ENCODE measurements around the gene VPS37C.

VPS37C gene

GRCh38 chr11:61121917-61122316, 39.3 kb downstream of the VPS37C start:
- Histone ChIP-seq H3K4me3 (ENCODE audit: severe bottlenecking) (no peak overlapping the region), H3K36me3 (ENCODE audit: low read depth) (no peaks in the 10 kb centered on the region), H3K9me3 (ENCODE audit: severe bottlenecking) (no peaks in the 10 kb centered on the region), H3K27ac (ENCODE audit: poor library complexity, severe bottlenecking) (no peak overlapping the region), H3K27me3 (ENCODE audit: insufficient read depth, poor library complexity, severe bottlenecking) (no peaks in the 10 kb centered on the region), H3K4me1 (ENCODE audit: insufficient read depth, poor library complexity, severe bottlenecking) (no peaks in the 10 kb centered on the region)
- TF ChIP-seq CTCF (IDR thresholded peaks at IDR 0.05; ENCODE audit: poor library complexity, severe bottlenecking), result no peak
- ATAC-seq (ENCODE audit: low read depth), result no peak
- DNase-seq (ENCODE audit: low spot score), result no peak

- no peak overlapping the region for H3K4me3 ChIP-seq (ENCODE audit: severe bottlenecking)
- H3K27me3 ChIP-seq (ENCODE audit: insufficient read depth, poor library complexity, severe bottlenecking), result no peaks in the 10 kb centered on the region
- no peaks in the 10 kb centered on the region for H3K36me3 ChIP-seq (ENCODE audit: low read depth)
- no peaks in the 10 kb centered on the region for H3K9me3 ChIP-seq (ENCODE audit: severe bottlenecking)
- TF ChIP-seq CTCF (IDR thresholded peaks at IDR 0.05; ENCODE audit: poor library complexity, severe bottlenecking), result no peak
- H3K4me1 ChIP-seq (ENCODE audit: insufficient read depth, poor library complexity, severe bottlenecking), result no peaks in the 10 kb centered on the region
- DNase-seq (ENCODE audit: low spot score), result peak; percentile 31
- no peak for ATAC-seq (ENCODE audit: low read depth)
- no peak overlapping the region for H3K27ac ChIP-seq (ENCODE audit: poor library complexity, severe bottlenecking)
These were observed 39.9 kb downstream of the VPS37C start for GRCh38 chr11:61121192-61121831.

GRCh38 chr11:61120706-61121191, 40.5 kb downstream of the VPS37C start:
- H3K36me3 ChIP-seq (ENCODE audit: low read depth), result no peaks in the 10 kb centered on the region
- no peaks in the 10 kb centered on the region for H3K27me3 ChIP-seq (ENCODE audit: insufficient read depth, poor library complexity, severe bottlenecking)
- DNase-seq (ENCODE audit: low spot score) (peak; percentile 15), ATAC-seq (ENCODE audit: low read depth) (no peak; the same call in 2 of the 3 replicates)
- TF ChIP-seq CTCF (IDR thresholded peaks at IDR 0.05; ENCODE audit: poor library complexity, severe bottlenecking), result no peak
- no peak overlapping the region for H3K27ac ChIP-seq (ENCODE audit: poor library complexity, severe bottlenecking)
- H3K9me3 ChIP-seq (ENCODE audit: severe bottlenecking), result no peaks in the 10 kb centered on the region
- H3K4me3 ChIP-seq (ENCODE audit: severe bottlenecking), result no peak overlapping the region
- no peaks in the 10 kb centered on the region for H3K4me1 ChIP-seq (ENCODE audit: insufficient read depth, poor library complexity, severe bottlenecking)

GRCh38 chr11:61120099-61120705, 41.0 kb downstream of the VPS37C start:
- H3K27me3 ChIP-seq (ENCODE audit: insufficient read depth, poor library complexity, severe bottlenecking), result no peaks in the 10 kb centered on the region
- no peak for TF ChIP-seq CTCF (IDR thresholded peaks at IDR 0.05; ENCODE audit: poor library complexity, severe bottlenecking)
- DNase-seq (ENCODE audit: low spot score) (peak; percentile 8), ATAC-seq (ENCODE audit: low read depth) (no peak)
- H3K36me3 ChIP-seq (ENCODE audit: low read depth), result no peaks in the 10 kb centered on the region
- no peak overlapping the region for H3K4me3 ChIP-seq (ENCODE audit: severe bottlenecking)
- H3K9me3 ChIP-seq (ENCODE audit: severe bottlenecking), result no peaks in the 10 kb centered on the region
- no peaks in the 10 kb centered on the region for H3K4me1 ChIP-seq (ENCODE audit: insufficient read depth, poor library complexity, severe bottlenecking)
- no peak overlapping the region for H3K27ac ChIP-seq (ENCODE audit: poor library complexity, severe bottlenecking)

- no peak overlapping the region for H3K4me3 ChIP-seq (ENCODE audit: severe bottlenecking)
These were observed 41.7 kb downstream of the VPS37C start for GRCh38 chr11:61119571-61119970.

More at GRCh38 chr11:61119571-61119970, 41.7 kb downstream of the VPS37C start:
- Histone ChIP-seq H3K36me3 (ENCODE audit: low read depth) (no peaks in the 10 kb centered on the region), H3K27ac (ENCODE audit: poor library complexity, severe bottlenecking) (no peak overlapping the region), H3K4me1 (ENCODE audit: insufficient read depth, poor library complexity, severe bottlenecking) (no peaks in the 10 kb centered on the region), H3K27me3 (ENCODE audit: insufficient read depth, poor library complexity, severe bottlenecking) (no peaks in the 10 kb centered on the region), H3K9me3 (ENCODE audit: severe bottlenecking) (no peaks in the 10 kb centered on the region)
- DNase-seq (ENCODE audit: low spot score), result no peak
- no peak for TF ChIP-seq CTCF (IDR thresholded peaks at IDR 0.05; ENCODE audit: poor library complexity, severe bottlenecking)
- ATAC-seq (ENCODE audit: low read depth), result no peak

All from RWPE2 (cell line).